ENCODE results near the gene SLC4A9.

- TF ChIP-seq CTCF (IDR thresholded peaks at IDR 0.05; ENCODE audit: poor library complexity) (no peak), EZH2 (IDR thresholded peaks at IDR 0.05; ENCODE audit: borderline replicate concordance) (no peak)
Observed at GRCh38 chr5:140388052-140388451, 28.1 kb downstream of the SLC4A9 start.

Measured in hepatocyte (in vitro differentiated cells).